Measurements from ENCODE around the gene SECTM1.

Gene SECTM1

DNA sequence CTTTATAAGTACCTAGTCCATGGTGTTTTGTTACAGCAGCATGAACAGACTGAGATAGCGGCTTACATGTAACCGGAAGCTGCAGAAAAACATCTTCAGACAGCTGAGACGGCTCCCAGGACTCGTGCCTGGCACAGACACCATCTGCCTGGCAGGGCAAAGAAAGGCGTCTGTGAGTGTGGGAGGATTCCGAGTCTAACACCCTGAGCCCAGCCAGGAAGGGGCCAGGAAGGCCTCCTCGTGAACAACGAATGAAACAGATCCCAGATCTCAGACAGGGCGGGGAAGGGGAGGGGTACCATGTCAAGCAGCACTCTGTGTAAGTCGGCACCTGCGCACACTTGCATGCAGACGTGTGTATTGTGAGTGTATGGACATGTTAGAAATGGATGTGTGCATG lies 55.7 kb downstream of the SECTM1 start:
- DNase-seq = no peak

DNA sequence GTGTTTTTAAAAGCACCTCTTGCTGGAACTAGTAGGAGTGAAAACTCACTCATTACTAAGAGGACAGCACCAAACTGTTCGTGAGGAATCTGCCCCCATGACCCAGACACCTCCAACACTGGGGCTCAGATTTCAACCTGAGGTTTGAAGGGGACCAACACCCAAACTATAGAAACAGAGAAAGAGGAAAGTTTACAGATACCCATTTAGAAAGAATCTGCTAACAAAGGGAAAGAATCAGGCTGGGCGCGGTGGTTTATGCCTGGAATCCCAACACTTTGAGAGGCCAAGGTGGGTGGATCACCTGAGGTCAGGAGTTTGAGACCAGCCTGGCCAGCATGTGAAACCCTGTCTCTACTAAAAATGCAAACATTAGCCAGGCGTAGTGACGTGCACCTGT lies 56.6 kb downstream of the SECTM1 start:
- DNase-seq = no peak

DNA sequence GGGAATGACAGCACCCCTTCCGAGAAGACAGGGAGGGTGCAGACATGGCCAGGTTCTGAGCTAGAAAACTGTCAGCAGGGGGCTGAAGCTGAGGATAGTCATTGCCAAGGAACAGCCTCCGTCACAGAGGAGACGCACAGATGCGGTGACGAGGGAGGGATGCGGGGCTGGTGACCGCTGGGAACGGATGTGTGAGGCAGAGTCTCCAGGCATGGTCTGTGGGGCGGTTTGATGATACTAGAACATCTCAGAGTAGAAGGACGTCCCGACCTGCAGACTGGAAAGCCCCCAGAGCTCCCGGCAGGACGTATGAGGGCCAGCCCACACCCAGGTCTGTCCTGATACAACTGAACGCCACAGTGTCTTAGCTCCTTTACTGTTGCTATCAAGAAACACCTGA lies 58.2 kb downstream of the SECTM1 start:
- no peak for DNase-seq

DNA sequence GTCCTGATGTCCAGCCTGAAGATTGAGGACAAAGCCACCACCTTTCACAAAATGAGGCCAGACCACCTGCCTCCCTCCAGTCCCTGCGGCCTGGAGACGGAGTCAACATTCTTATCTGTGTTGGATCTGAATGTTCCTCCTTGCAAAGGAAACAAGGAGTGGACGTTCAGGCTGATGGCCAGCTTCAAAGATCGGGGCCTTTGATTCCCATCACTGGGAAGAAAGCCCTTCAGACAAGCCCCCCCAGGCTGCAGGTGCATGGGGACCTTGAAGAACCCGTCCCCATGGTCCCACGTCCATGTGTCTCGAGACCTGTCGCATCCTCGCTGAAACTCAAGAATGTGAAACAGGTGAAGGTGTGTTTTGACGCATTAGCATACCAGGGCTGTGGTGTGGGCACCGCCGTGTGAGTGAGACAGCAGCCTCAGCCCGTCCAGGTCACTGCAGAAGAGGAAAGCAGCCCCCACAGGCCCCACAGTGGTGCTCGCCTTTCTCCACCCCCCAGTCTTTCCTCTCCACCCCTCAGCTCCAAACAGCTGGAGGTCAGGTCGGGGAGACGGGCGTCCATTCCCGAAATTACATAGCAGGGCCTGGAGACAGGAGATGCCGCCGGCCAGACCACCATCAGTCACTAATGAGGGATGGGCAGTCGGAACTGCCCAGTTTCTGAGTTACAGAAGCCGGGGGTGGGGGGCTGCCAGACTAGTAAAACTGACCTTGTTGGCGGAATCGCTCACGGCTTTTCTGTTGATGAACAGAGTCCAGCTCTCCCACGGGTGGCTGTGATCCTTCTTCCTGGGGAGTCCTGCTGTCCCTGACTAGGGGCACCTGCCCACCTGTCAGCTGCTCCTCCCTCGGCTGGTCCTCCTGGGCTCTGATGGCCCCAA lies 59.2 kb downstream of the SECTM1 start:
- DNase-seq = no peak

DNA sequence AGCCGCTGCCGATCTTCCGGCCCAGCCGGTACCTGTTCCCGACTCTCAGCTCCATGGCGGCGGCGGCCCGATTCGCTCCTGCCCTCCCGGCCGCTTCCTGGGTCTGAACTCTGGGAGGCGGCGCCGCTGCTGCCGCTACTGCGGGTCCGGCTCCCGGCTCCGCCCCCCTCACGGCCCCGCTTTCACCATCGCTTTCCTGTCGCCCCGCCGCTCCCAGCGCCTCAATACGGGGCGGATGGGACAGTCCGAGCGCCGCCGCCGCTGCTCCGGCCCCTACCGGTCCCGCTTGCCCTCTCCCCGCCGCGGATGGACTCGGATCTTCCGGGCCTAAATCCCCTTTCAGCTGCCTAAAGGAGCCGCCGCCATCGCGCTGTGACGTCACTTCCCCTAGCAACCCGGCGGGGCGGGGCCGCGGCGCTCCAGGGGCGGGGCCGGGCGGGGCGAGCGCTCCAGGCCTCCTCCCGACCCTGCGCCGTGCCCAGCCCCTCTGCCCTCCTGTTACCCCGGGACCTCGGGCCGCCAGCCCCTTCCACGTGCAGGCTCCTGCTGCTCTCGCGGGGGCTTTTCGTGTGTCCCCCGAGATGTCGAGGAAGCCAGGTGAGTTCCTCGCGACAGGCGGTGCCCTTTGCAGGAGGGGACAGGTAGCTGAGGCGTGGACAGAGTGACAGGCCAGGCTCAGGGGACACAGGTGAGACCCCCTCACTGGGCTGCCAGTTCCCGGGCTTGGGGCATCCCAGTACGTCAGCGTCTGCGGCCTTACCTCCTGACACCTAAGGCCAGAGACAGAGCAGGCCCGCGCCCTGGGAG lies 60.0 kb downstream of the SECTM1 start, which contains the start of gene CSNK1D:
Gene CSNK1D, minus strand, starts transcription at position 374 of the 807 bp plus-strand sequence. Its CDS starts 319 bp downstream, at position 55.
- peak; percentile 93 for DNase-seq

DNA sequence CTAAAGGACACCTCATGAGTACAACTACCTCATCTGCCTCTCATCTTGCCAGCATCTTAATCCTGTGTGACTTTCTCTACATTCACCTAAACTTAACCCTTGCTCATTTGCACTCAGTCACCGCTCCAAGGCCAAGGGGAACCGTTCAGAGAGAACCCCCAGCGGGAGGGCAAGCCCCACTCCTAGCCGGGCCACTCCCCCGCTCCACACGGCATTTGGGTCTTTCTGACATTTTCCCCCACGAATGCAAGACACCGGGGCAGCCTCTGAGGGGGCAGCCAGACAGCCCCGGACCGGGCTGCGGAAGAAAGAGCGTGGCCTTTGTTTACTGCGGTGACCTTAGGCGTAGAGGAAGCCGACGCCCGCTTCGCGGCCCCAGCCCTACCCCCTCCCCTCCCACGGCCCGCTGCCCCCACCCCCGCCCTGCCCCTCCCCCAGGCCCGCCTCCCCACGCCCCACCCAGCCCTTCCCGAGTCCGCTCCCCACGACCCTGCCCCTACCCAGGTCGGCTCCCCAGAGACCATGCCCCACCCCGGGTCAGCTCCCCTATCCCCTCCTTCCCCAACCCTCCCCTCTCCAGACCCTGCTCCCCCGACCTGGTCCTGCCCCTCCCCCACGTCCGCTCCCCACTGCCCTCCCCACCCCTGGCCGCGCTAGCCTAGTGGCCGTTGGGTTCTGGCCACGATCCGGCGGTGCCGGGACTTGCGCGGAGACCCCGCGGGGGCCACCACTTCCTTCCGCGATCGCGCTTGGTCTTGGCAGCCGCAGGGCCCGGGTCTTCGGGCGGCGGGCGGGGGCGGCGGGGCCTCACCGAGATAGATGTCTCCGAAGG lies 60.9 kb downstream of the SECTM1 start:
- peak; percentile 57 for DNase-seq

DNA sequence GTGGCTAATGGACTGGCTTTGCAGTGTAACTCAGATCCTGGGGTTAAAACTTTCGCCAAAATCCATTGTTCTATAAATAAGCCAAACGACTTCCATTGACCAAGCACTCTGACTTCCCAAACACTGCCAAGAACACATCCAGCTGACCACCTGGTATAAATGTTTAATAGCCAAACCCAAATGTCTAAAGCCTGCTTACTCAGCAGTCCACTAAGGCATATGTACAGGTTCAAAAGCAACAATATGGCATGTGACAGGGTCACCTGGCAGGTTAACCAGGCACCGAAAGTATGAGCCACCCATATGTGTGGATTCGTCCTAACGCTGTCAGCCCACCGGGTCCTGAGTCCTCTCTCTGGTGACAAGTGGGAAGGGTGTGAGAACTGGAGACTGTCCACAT lies 62.2 kb downstream of the SECTM1 start:
- DNase-seq = no peak

Data from DMS53 (cell line).